Stimulated activated CD4-positive, alpha-beta T cell treated with anti-CD3 and anti-CD28 coated beads, TNF-alpha, amount 100 ng/mL, for 4 hours (primary cell): ENCODE results near the gene SORD.
"Not testable (repeated sequence)": the region's sequence is repeated elsewhere in the genome, so short reads cannot be mapped to it uniquely, and the experiment has no call there.

ENCODE experiments used
- DNase-seq, 3 experiments: peaks; one replicate each; pipeline ENCODE4 v3.0.0-alpha.2; 2020; ENCODE audit warnings: low read depth in 3 of 3

SORD gene

GRCh38 chr15:45062301-45062700 is 39.3 kb downstream of the SORD start:
- not testable (repeated sequence) for DNase-seq

DNA sequence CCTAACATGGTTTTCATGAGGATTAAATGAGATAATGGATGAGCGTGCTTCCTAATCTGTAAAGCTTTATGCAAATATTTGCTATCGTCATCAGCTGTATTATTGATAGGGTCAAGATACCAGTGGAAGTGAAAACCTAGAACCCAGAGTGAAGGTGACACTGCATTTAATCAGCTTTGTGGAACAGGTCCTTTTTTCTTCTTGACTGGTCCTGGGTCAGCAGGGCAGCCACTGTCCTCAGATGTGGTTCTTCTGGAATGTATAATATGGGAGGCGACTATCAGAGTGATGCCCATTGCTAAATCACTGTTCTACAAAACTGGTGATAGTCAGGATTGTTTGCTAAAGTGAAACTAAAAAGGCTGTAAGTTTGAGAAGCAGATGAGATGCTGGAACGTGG is 41.4 kb downstream of the SORD start:
- no peak for DNase-seq

- DNase-seq = not testable (repeated sequence)
Measured at GRCh38 chr15:45069942-45070360, 47.0 kb downstream of the SORD start.

DNA sequence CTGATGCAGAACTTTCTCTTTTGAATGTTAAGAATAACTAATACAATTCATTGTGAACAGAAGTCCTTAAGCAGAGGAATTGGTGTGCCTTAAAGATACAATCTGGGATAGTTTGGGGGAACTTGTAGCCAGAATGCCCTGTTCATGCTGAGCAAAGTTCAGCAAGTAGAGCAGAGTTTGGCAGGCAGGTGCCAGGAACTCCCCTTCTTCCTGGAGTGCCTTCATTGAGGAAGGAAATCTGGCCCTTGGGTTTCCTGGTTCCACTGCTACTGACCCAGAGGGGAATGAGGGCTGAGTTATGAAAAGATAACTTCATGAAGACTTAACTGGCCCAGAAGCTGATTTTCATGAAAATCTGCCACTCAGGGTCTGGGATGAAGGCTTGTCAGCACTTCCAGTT is 50.6 kb downstream of the SORD start:
- DNase-seq = not testable (repeated sequence)

DNA sequence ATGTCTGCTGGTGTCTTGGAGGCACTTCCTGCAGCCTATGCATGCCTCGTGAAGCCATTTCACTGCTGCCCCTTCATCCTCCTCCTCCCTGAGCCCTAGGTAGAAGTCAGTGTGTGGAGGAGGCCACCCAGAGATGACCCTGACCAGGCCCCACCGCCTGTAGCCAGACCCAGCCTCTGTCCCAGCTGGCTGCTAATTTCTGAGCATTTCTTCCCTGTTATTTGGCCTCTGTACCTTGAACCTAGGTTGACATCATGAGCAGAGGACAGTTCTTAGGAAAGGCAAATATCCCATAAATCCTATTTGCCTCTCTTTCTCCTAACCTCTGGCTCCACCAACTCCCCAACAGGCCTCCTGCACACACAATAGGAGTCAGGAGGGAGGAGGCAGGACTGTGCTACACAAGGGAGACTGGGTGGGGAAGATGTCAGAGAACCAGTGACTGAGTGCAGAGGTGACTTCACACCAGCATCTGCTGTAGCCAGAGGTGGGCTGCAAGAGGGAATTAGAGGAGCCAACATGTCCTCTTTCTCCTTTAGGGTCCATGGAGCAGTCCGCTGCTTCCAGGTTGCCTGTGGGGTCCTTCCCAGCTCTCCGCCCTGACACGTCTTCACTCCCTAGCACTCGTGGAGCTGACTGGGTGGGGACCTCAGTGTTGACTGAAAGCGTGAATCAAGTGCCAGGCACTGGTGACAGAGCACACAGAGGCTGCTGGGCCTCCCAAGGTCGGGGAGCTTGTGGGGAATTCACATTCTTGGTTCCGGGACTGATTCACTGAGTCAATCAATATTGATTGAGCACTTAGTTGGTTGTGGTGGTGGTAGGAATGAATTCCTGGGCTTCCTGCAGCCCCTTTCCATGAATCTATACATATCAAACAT is 52.7 kb downstream of the SORD start:
- DNase-seq = not testable (repeated sequence)

DNA sequence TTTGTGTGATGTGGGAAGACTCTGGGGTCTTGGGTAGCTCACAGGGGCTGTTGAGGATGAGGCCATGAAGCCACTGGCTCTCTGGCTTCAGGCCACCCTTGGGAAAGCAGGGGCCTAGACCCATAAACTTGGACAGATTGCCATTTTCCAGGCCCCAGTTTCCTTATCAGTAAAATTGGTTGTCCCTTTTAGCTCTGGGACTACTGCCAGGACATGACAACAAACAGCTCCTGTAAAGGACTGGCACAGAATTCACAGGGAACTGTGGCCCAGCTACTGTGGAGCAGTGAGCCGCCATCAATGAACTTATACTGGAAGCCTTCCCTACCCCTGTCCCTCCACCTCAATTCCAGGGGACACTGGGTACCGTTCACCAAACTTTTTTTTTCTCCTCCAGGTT is 54.4 kb downstream of the SORD start:
- DNase-seq = not testable (repeated sequence)

GRCh38 chr15:45079201-45079600 is 56.2 kb downstream of the SORD start:
- DNase-seq = not testable (repeated sequence)

- DNase-seq = not testable (repeated sequence)
Measured at GRCh38 chr15:45079628-45080246, 56.7 kb downstream of the SORD start.

DNA sequence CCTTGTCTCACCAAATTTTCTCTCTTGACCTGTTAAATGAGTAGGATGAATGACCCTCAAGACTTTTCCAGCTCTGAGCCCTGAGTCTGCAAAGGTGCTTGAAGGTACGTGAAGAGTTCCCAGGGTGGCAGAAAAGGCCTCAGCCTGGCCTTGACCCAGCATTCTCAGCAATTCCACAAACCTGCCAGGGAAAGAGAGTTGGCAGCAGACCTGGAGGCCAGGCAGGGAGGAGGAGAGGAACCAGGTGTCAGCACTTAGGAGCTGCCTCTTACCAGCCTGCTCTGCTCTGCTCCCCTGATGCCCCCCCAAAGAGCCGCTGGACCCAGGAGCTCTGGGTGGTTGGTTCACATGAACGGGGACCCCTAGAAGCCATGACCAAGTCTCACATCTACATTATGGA is 57.6 kb downstream of the SORD start:
- not testable (repeated sequence) for DNase-seq

GRCh38 chr15:45082412-45082811 is 59.4 kb downstream of the SORD start:
- not testable (repeated sequence) for DNase-seq

DNA sequence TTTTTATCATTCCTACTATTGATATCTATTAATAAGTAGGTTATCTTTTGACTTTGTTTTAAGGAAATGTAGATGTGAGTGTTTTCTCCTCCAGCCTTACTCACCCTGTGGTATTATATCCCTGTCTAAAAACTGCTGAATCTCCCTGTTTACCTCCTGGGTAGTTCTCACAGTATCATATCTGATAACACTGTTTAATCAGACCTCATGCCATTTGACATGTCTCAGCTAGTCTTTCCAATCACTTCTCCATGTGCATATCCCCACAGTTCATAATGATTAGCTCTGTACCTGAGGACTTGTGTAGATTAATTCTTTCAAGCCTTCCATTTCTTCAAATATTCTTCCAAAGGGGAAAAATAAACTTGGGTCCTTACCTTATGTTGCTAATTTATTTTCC is 60.2 kb downstream of the SORD start:
- no peak for DNase-seq

DNA sequence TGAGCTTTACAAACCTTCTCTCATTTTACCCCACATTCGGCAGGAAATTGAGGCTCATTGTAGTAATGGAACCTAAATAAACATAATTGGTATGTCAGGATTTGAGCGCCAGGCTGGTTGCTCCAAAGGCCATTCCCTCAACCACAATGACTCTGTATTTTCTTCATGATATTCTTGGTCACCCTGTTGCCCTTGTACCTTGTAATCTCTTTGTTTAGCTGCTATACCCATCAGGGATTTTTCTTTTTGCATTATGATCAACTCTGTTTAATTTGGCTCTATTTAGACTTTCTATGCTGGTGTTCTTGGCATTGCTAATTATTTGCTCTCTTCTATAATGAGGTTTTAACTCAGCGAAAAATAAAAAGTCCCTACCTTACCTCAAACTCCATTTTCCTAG is 61.2 kb downstream of the SORD start:
- no peak for DNase-seq

- DNase-seq = no peak
Measured at GRCh38 chr15:45087513-45087912, 64.5 kb downstream of the SORD start.

DNA sequence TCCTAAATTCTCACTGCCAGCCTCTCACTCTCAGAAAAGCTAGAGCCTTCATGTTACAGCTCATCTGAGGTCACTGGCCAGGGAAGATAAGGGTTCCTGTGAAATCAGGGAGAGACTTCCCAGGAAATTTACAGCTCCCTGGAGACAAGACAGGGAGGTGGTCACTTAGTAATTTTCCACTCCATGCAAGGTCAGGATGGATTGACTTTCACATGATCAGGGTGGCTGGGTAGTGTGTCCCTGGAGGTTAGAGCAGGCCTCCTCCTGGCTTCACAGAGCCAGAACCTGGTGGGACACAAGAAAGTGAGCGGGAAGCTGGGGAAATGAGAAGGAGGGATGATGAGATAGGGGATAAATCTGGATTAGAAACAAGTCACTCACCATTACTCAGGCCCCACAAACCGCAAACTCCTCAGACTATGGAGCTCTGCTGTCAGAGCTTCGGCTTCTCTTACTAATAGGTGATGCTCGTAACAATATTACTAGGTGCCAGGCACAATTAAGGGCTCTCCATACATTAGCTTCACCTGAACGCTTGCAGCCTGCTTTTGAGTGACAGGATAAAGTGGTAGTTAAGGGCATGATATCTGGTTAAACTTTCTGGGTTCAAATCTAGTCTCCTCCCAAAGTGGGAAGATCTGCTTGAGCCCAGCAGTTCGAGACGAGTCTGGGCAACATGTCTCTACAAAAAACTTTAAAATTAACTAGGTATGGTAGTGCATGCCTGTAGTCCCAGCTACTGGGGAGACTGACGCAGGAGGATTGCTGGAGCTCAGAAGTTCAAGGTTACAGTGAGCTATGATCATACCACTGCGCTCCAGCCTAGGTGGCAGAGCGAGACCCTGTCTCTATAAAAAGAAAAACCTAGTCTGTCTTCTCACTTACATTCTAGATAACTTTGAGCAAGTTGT is 66.1 kb downstream of the SORD start:
- no peak for DNase-seq

DNA sequence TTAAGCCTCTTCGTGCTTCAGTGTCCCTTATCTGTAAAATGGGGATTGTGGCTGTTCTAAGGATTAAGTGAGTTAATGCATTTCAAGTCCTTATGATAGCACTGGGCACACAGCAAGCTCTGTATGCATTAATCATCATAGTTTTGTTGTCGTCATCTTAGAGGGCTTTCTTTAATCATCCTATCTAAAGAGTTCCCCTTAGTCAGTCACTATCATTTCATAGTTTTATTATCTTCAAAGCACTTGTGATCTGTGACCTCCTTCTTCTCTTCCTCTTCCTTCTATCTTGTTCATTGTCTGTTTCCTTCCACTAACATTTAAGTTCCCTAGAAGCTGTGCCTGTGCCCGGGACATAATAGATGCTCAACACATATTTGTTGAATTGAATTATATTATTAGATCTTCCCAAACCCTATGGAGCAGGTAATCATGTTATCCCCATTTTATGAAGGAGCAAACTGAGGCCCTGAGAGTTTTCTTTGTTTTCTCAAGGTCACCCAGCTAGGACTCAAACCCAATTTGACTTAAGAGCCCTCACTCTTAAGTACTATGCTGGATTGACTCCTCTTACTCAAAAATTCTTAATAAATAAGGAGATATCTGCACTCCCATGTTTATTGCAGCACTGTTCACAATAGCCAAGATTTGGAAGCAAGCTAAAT is 66.8 kb downstream of the SORD start:
- no peak for DNase-seq

GRCh38 chr15:45091161-45091560 is 68.2 kb downstream of the SORD start:
- DNase-seq = no peak

- DNase-seq = no peak
Measured at GRCh38 chr15:45091576-45091975, 68.6 kb downstream of the SORD start.

- DNase-seq = no peak
Measured at GRCh38 chr15:45093013-45093412, 70.0 kb downstream of the SORD start.

DNA sequence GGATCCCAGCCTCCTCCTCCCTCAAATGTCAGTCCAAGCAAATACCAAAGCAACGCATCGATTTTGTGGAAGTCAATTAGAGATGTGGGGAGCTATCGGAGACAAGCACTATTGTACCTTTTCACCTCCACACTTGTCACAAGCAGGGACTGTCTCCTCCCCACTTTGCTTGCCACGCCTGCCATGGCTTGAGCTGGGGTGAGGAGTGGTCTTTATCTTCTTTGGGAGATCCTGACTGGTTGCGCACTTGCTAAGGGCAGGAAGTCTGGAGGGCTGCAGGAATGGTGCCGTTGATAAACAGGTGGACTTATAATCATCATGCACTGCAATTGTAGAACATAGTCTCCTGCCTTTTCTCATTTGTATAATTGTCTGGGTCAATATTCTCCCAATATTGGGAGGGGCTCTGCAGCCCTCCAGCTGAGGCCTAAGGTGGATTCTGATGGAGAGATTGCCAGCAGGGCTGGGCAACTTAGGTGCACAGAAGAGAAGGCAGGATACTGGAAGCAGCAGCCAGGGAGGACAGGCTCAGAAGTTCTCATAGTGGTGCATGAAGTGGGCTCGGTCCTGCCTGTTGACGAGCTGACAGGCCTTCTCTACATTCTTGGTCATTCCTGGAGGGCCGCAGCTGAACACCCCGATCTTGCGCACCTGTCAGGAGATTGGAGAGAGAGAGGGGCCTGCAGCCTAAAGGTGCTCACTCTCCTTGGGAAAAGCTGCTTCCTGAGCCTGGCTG is 70.8 kb downstream of the SORD start:
- DNase-seq = no peak

- DNase-seq = no peak
Measured at GRCh38 chr15:45094358-45094730, 71.3 kb downstream of the SORD start.

- DNase-seq = no peak
Measured at GRCh38 chr15:45095661-45096060, 72.7 kb downstream of the SORD start.
